PC-3 (cell line): ENCODE measurements around the gene TMCC3.
"Not testable (repeated sequence)": the region's sequence is repeated elsewhere in the genome, so short reads cannot be mapped to it uniquely, and the experiment has no call there.

ENCODE experiments used
- EZH2 ChIP-seq: fragments of 300-600 bp; sonication (generic); IDR thresholded peaks from one replicate; pipeline ENCODE4 v1.6.1; 2017; ENCODE audit warnings: antibody characterized with exemption, mild to moderate bottlenecking, low read length; ENCODE audit not compliant: unreplicated experiment
- EZH2phosphoT487 ChIP-seq: fragments of 300-600 bp; sonication (generic); IDR thresholded peaks from 2 replicates; pipeline ENCODE4 v1.6.1; 2018; ENCODE audit warnings: mild to moderate bottlenecking, antibody characterized with exemption, low read length, borderline replicate concordance
- TF ChIP-seq, protein P1 (sequence below): fragments of 300-600 bp; sonication (generic); conservative IDR thresholded peaks from 2 replicates; pipeline ENCODE4 v1.5.1; 2017; ENCODE audit warnings: antibody characterized with exemption, low read depth, mild to moderate bottlenecking, low read length

DNA sequence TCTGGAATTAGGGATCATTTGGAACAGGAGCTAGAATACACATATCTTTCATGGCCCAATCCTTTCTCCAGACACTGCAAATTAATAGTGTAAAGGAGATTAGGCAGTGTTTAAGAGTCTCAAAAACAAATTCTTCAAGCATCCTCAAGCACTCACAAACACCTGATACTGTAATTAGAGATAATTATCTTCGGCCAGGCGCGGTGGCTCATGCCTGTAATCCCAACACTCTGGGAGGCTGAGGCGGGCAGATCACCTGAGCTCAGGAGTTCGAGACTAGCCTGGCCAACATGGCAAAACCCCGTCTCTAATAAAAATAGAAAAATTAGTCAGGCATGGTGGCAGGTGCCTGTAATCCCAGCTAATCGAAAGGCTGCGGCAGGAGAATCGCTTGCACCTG is 57.6 kb downstream of the TMCC3 start:
- TF ChIP-seq, protein P1, sequence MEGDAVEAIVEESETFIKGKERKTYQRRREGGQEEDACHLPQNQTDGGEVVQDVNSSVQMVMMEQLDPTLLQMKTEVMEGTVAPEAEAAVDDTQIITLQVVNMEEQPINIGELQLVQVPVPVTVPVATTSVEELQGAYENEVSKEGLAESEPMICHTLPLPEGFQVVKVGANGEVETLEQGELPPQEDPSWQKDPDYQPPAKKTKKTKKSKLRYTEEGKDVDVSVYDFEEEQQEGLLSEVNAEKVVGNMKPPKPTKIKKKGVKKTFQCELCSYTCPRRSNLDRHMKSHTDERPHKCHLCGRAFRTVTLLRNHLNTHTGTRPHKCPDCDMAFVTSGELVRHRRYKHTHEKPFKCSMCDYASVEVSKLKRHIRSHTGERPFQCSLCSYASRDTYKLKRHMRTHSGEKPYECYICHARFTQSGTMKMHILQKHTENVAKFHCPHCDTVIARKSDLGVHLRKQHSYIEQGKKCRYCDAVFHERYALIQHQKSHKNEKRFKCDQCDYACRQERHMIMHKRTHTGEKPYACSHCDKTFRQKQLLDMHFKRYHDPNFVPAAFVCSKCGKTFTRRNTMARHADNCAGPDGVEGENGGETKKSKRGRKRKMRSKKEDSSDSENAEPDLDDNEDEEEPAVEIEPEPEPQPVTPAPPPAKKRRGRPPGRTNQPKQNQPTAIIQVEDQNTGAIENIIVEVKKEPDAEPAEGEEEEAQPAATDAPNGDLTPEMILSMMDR = not testable (repeated sequence)
- not testable (repeated sequence) for TF ChIP-seq EZH2, EZH2phosphoT487
